CD1c-positive myeloid dendritic cell (primary cell): ENCODE data around the gene NOXA1.
A peak's percentile ranks its signal among the peaks of the same experiment; 100 is the strongest.
"Not testable (repeated sequence)": the region's sequence is repeated elsewhere in the genome, so short reads cannot be mapped to it uniquely, and the experiment has no call there.

Experiments used
- DNase-seq: peaks from one replicate; pipeline ENCODE4 v3.0.0-alpha.2; 2016; ENCODE audit errors: extremely low spot score

The NOXA1 gene

GRCh38 chr9:137422604-137423513, at the start of gene NOXA1, which contains the start of gene EXD3:
Gene NOXA1 (plus strand): TSS chr9:137423393. CDS start chr9:137423530, 137 bp downstream.
Gene EXD3 (minus strand): TSS chr9:137423162. CDS start chr9:137395357, 27,805 bp downstream.
- DNase-seq = peak; percentile 97

GRCh38 chr9:137373611-137373980, 49.6 kb upstream of the NOXA1 start:
- no peak for DNase-seq

- no peak for DNase-seq
Measured at GRCh38 chr9:137374131-137374845, 48.9 kb upstream of the NOXA1 start.

GRCh38 chr9:137375321-137376058, 47.7 kb upstream of the NOXA1 start:
- no peak for DNase-seq

GRCh38 chr9:137376386-137376785, 46.8 kb upstream of the NOXA1 start:
- no peak for DNase-seq

- not testable (repeated sequence) for DNase-seq
Measured at GRCh38 chr9:137378688-137379410, 44.3 kb upstream of the NOXA1 start.

- no peak for DNase-seq
Measured at GRCh38 chr9:137379761-137380161, 43.4 kb upstream of the NOXA1 start.

GRCh38 chr9:137380171-137380570, 43.0 kb upstream of the NOXA1 start:
- DNase-seq = no peak

GRCh38 chr9:137380606-137381005, 42.6 kb upstream of the NOXA1 start:
- no peak for DNase-seq

GRCh38 chr9:137381501-137382443, 41.4 kb upstream of the NOXA1 start:
- DNase-seq = no peak

- DNase-seq = no peak
Measured at GRCh38 chr9:137382444-137383080, 40.6 kb upstream of the NOXA1 start.

GRCh38 chr9:137383081-137383783, 40.0 kb upstream of the NOXA1 start:
- DNase-seq = no peak

- no peak for DNase-seq
Measured at GRCh38 chr9:137383784-137384756, 39.1 kb upstream of the NOXA1 start.

GRCh38 chr9:137385061-137385655, 38.0 kb upstream of the NOXA1 start:
- DNase-seq = no peak

GRCh38 chr9:137386507-137387113, 36.6 kb upstream of the NOXA1 start:
- not testable (repeated sequence) for DNase-seq

GRCh38 chr9:137387114-137387890, 35.9 kb upstream of the NOXA1 start:
- peak; percentile 56 for DNase-seq
